HFFc6 (cell line): ENCODE results near the gene TMEM30A. TPM values are rescaled to one million over a fixed set of nuclear protein-coding genes. Genes with fewer than 3 reads are reported as not detected.

Experiments used
- DNase-seq: peaks from one replicate; pipeline ENCODE4 v3.0.0-alpha.2; 2018
- H3K27ac Mint-ChIP-seq: 2 replicates; pipeline ENCODE4 v1.8.0; 2020; ENCODE audit warnings: mild to moderate bottlenecking, mixed read lengths
- H3K27me3 Mint-ChIP-seq: 2 replicates; pipeline ENCODE4 v1.8.0; 2021; ENCODE audit warnings: mild to moderate bottlenecking, moderate library complexity, mixed read lengths; ENCODE audit not compliant: insufficient read depth
- H3K36me3 Mint-ChIP-seq: 2 replicates; pipeline ENCODE4 v1.8.0; 2021; ENCODE audit warnings: low read depth, mixed read lengths
- H3K4me1 Mint-ChIP-seq: 2 replicates; pipeline ENCODE4 v1.8.0; 2020; ENCODE audit warnings: low read depth, mixed read lengths
- H3K4me3 Mint-ChIP-seq: 2 replicates; pipeline ENCODE4 v1.8.0; 2020; ENCODE audit warnings: mild to moderate bottlenecking, moderate library complexity, mixed read lengths
- H3K9me3 Mint-ChIP-seq: 2 replicates; pipeline ENCODE4 v1.8.0; 2020; ENCODE audit warnings: mild to moderate bottlenecking, mixed read lengths
- CTCF ChIP-seq: fragments of 200-600 bp; sonication (generic); IDR thresholded peaks from 2 replicates; pipeline ENCODE4 v1.5.0; 2021; ENCODE audit warnings: antibody characterized with exemption, mild to moderate bottlenecking
- total RNA-seq, 6 experiments: library from RNA; stranded (reverse); fragmentation: NEBNext Ultra II Directional; extraction: Animal tissue kit (Norgen Biotek cat#: 25700); gene quantifications; 2 replicates in 1 of 6; 3 replicates in 5 of 6; pipeline ENCODE4 v1.2.3, GENCODE V29; 2021

TMEM30A gene
- total RNA-seq, 6 experiments from 2014 or later = 154 to 232 (median 192) TPM

- Mint-ChIP-seq H3K27me3 (peaks cover 1% of the 10 kb centered on the region; the same call in 1 of the 2 replicates), H3K4me1 (peaks cover 44% of the 10 kb centered on the region), H3K4me3 (no peak overlapping the region), H3K9me3 (no peaks in the 10 kb centered on the region), H3K36me3 (no peaks in the 10 kb centered on the region), H3K27ac (no peak overlapping the region)
- no peak for DNase-seq
- TF ChIP-seq CTCF = no peak
These were observed 69.3 kb downstream of the TMEM30A start for GRCh38 chr6:75215291-75215690.

GRCh38 chr6:75213732-75214131 lies 70.9 kb downstream of the TMEM30A start:
- Mint-ChIP-seq H3K27me3 (peaks cover 5% of the 10 kb centered on the region; the same call in 1 of the 2 replicates), H3K4me3 (no peak overlapping the region), H3K4me1 (peaks cover 36% of the 10 kb centered on the region), H3K36me3 (no peaks in the 10 kb centered on the region), H3K9me3 (no peaks in the 10 kb centered on the region), H3K27ac (no peak overlapping the region)
- TF ChIP-seq CTCF = peak; percentile 42
- no peak for DNase-seq

- H3K36me3 Mint-ChIP-seq = no peaks in the 10 kb centered on the region
- peaks cover 5% of the 10 kb centered on the region; the same call in 1 of the 2 replicates for H3K27me3 Mint-ChIP-seq
- H3K4me3 Mint-ChIP-seq = no peak overlapping the region
- H3K9me3 Mint-ChIP-seq = no peaks in the 10 kb centered on the region
- H3K27ac Mint-ChIP-seq = no peak overlapping the region
- TF ChIP-seq CTCF = no peak
- peaks cover 40% of the 10 kb centered on the region for H3K4me1 Mint-ChIP-seq
- DNase-seq = no peak
These were observed 71.5 kb downstream of the TMEM30A start for GRCh38 chr6:75213112-75213511.

- no peak for DNase-seq
- Mint-ChIP-seq H3K27ac (no peak overlapping the region), H3K4me3 (no peak overlapping the region), H3K4me1 (peaks cover 40% of the 10 kb centered on the region), H3K27me3 (peaks cover 5% of the 10 kb centered on the region; the same call in 1 of the 2 replicates), H3K36me3 (no peaks in the 10 kb centered on the region), H3K9me3 (no peaks in the 10 kb centered on the region)
- TF ChIP-seq CTCF = no peak
These were observed 72.5 kb downstream of the TMEM30A start for GRCh38 chr6:75211920-75212590.

GRCh38 chr6:75210885-75211739 lies 73.5 kb downstream of the TMEM30A start:
- peaks cover 5% of the 10 kb centered on the region; the same call in 1 of the 2 replicates for H3K27me3 Mint-ChIP-seq
- H3K27ac Mint-ChIP-seq = no peak overlapping the region
- no peaks in the 10 kb centered on the region for H3K36me3 Mint-ChIP-seq
- peak; percentile 67 for DNase-seq
- peak; percentile 95 for TF ChIP-seq CTCF
- no peaks in the 10 kb centered on the region for H3K9me3 Mint-ChIP-seq
- no peak overlapping the region for H3K4me3 Mint-ChIP-seq
- peaks cover 45% of the 10 kb centered on the region for H3K4me1 Mint-ChIP-seq
